H9 (cell line): ENCODE measurements around the gene JAK2. TPM values are rescaled to one million over a fixed set of nuclear protein-coding genes. Genes with fewer than 3 reads are reported as not detected.

Source experiments
- DNase-seq: peaks from one replicate; pipeline ENCODE4 v3.0.0-alpha.2; 2017
- H2AFZ ChIP-seq: one replicate; pipeline ENCODE4 v1.6.1; 2013; ENCODE audit warnings: mild to moderate bottlenecking, low read length, control low read depth, moderate library complexity
- H2AK5ac ChIP-seq: 2 replicates; pipeline ENCODE4 v1.6.1; 2013; ENCODE audit warnings: low read length, control low read depth, mixed read lengths; ENCODE audit not compliant: insufficient read length
- H2BK120ac ChIP-seq: one replicate; pipeline ENCODE4 v1.6.1; 2013; ENCODE audit warnings: low read depth, mild to moderate bottlenecking, low read length, control low read depth, inconsistent platforms; ENCODE audit not compliant: poor library complexity, severe bottlenecking
- H2BK12ac ChIP-seq: 2 replicates; pipeline ENCODE4 v1.6.1; 2013; ENCODE audit warnings: low read length, control low read depth, mixed read lengths, low read depth; ENCODE audit not compliant: insufficient read length
- H2BK15ac ChIP-seq: 2 replicates; pipeline ENCODE4 v1.6.1; 2013; ENCODE audit warnings: low read depth, low read length, control low read depth
- H2BK20ac ChIP-seq: one replicate; pipeline ENCODE4 v1.6.1; 2013; ENCODE audit warnings: low read depth, mild to moderate bottlenecking, low read length, control low read depth, inconsistent platforms; ENCODE audit not compliant: poor library complexity, severe bottlenecking
- H2BK5ac ChIP-seq: 2 replicates; pipeline ENCODE4 v1.6.1; 2013; ENCODE audit warnings: low read length, control low read depth, mixed read lengths; ENCODE audit not compliant: insufficient read length
- H3K14ac ChIP-seq: 2 replicates; pipeline ENCODE4 v1.6.1; 2013; ENCODE audit warnings: low read length, control low read depth; ENCODE audit not compliant: insufficient read depth
- H3K18ac ChIP-seq: 2 replicates; pipeline ENCODE4 v1.6.1; 2013; ENCODE audit warnings: low read depth, mild to moderate bottlenecking, mixed read lengths, low read length, control low read depth; ENCODE audit not compliant: insufficient read length
- H3K23ac ChIP-seq: 2 replicates; pipeline ENCODE4 v1.6.1; 2013; ENCODE audit warnings: low read length, control low read depth, mixed read lengths, low read depth; ENCODE audit not compliant: insufficient read length
- H3K23me2 ChIP-seq: 2 replicates; pipeline ENCODE4 v1.6.1; 2013; ENCODE audit warnings: low read depth, mild to moderate bottlenecking, mixed read lengths, low read length, control low read depth; ENCODE audit not compliant: insufficient read length, poor library complexity, severe bottlenecking
- H3K27ac ChIP-seq: 2 replicates; pipeline ENCODE4 v1.5.1; 2013; ENCODE audit warnings: low read length, control low read depth, mixed read lengths, low read depth; ENCODE audit not compliant: insufficient read length
- H3K27me3 ChIP-seq: 2 replicates; pipeline ENCODE4 v1.6.1; 2013; ENCODE audit warnings: low read length, control low read depth, inconsistent platforms; ENCODE audit not compliant: insufficient read depth
- H3K4ac ChIP-seq: 2 replicates; pipeline ENCODE4 v1.6.1; 2013; ENCODE audit warnings: low read depth, mild to moderate bottlenecking, control low read depth, inconsistent platforms, low read length, moderate library complexity
- H3K4me1 ChIP-seq: 2 replicates; pipeline ENCODE4 v1.6.1; 2013; ENCODE audit warnings: low read length, control low read depth, inconsistent platforms; ENCODE audit not compliant: insufficient read depth
- H3K4me2 ChIP-seq: 2 replicates; pipeline ENCODE4 v1.6.1; 2013; ENCODE audit warnings: low read length, control low read depth, mixed read lengths; ENCODE audit not compliant: insufficient read length, insufficient read depth
- H3K56ac ChIP-seq: 2 replicates; pipeline ENCODE4 v1.6.1; 2013; ENCODE audit warnings: low read depth, mild to moderate bottlenecking, mixed read lengths, low read length, control low read depth; ENCODE audit not compliant: insufficient read length
- H3K79me1 ChIP-seq: 2 replicates; pipeline ENCODE4 v1.6.1; 2013; ENCODE audit warnings: low read depth, mild to moderate bottlenecking, moderate library complexity, low read length, control low read depth, inconsistent platforms; ENCODE audit not compliant: insufficient read depth, poor library complexity, severe bottlenecking
- H3K79me2 ChIP-seq: 2 replicates; pipeline ENCODE4 v1.6.1; 2013; ENCODE audit warnings: low read length, control low read depth, inconsistent platforms; ENCODE audit not compliant: insufficient read depth
- H3K9ac ChIP-seq: 2 replicates; pipeline ENCODE4 v1.6.1; 2013; ENCODE audit warnings: low read length, control low read depth, mixed read lengths; ENCODE audit not compliant: insufficient read length; ENCODE audit errors: extremely low read depth
- H3K9me3 ChIP-seq: one replicate; pipeline ENCODE4 v1.6.1; 2013; ENCODE audit warnings: low read depth, low read length, inconsistent platforms; ENCODE audit not compliant: control insufficient read depth
- H3T11ph ChIP-seq: one replicate; pipeline ENCODE4 v1.6.1; 2013; ENCODE audit warnings: mild to moderate bottlenecking, low read length, control low read depth, inconsistent platforms
- H4K20me1 ChIP-seq: one replicate; pipeline ENCODE4 v1.6.1; 2013; ENCODE audit not compliant: control insufficient read depth, insufficient read length, insufficient read depth
- H4K5ac ChIP-seq: 2 replicates; pipeline ENCODE4 v1.6.1; 2013; ENCODE audit warnings: low read depth, mild to moderate bottlenecking, mixed read lengths, low read length, control low read depth; ENCODE audit not compliant: insufficient read length
- H4K8ac ChIP-seq: replicated peaks from 2 replicates; pipeline ENCODE4 v1.6.1; 2013; ENCODE audit warnings: low read length, control low read depth, mixed read lengths, low read depth; ENCODE audit not compliant: insufficient read length
- H4K91ac ChIP-seq: 2 replicates; pipeline ENCODE4 v1.6.1; 2013; ENCODE audit warnings: low read depth, mild to moderate bottlenecking, moderate library complexity, mixed read lengths, low read length, control low read depth; ENCODE audit not compliant: insufficient read length
- H3K27ac Mint-ChIP-seq, 3 experiments: 2 replicates in 2 of 3; 3 replicates in 1 of 3; pipeline ENCODE4 v1.8.0; 2020 to 2021; ENCODE audit warnings: mixed read lengths in 3 of 3, mild to moderate bottlenecking in 1 of 3, moderate library complexity in 1 of 3
- H3K27me3 Mint-ChIP-seq: 2 replicates; pipeline ENCODE4 v1.8.0; 2021; ENCODE audit warnings: low read depth, mild to moderate bottlenecking, moderate library complexity, mixed read lengths
- H3K36me3 Mint-ChIP-seq, 3 experiments: 2 replicates in 2 of 3; 3 replicates in 1 of 3; pipeline ENCODE4 v1.8.0; 2020 to 2021; ENCODE audit warnings: low read depth in 3 of 3, mixed read lengths in 3 of 3; ENCODE audit not compliant: insufficient read depth in 1 of 3
- H3K4me1 Mint-ChIP-seq, 2 experiments: 2 replicates each; pipeline ENCODE4 v1.8.0; 2020; ENCODE audit warnings: mixed read lengths in 2 of 2
- H3K4me3 Mint-ChIP-seq, 2 experiments: 2 replicates in 1 of 2; 3 replicates in 1 of 2; pipeline ENCODE4 v1.8.0; 2020 to 2021; ENCODE audit warnings: mild to moderate bottlenecking in 2 of 2, mixed read lengths in 2 of 2, moderate library complexity in 1 of 2
- H3K9me3 Mint-ChIP-seq, 2 experiments: 2 replicates in 1 of 2; 3 replicates in 1 of 2; pipeline ENCODE4 v1.8.0; 2020; ENCODE audit warnings: mild to moderate bottlenecking in 2 of 2, mixed read lengths in 2 of 2, moderate library complexity in 1 of 2
- CTCF ChIP-seq: fragments of 200-600 bp; sonication (generic); conservative IDR thresholded peaks from 3 replicates; pipeline ENCODE4 v1.8.0; 2021; ENCODE audit warnings: antibody characterized with exemption, mild to moderate bottlenecking
- WGBS: extraction: QIAGEN DNeasy Blood & Tissue Kit; methylation state at CpG from one replicate; pipeline ENCODE4 v1.1.7; 2013; ENCODE audit warnings: missing lambda C conversion rate, low lambda C conversion rate, mixed read lengths; ENCODE audit not compliant: insufficient read length; ENCODE audit errors: extremely low coverage; 5-methylcytosine and 5-hydroxymethylcytosine counted together
- total RNA-seq: library from RNA; stranded (reverse); gene quantifications from 2 replicates; pipeline ENCODE4 v1.2.1, GENCODE V29; 2021

Gene JAK2
- total RNA-seq, 1 experiment from 2014 or later = 3.4 TPM

DNA sequence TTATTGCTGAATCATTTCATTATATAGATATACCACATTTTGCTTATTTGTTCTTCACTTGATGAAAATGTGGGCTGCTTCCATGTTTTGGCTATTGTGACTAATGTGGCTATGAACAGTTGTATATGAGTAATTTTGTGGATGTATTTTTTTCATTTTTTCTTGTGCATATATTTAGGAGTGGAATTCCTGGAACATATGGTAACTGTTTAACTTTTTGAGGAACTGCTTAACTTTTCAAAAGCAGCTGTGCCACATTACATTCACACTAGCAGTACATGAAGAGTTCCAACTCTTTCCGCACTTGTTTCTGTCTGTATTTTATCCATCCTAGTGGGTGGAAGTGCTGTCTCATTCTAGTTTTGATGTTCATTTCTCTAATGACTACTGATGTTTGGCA, 67.8 kb downstream of the JAK2 start:
- no peak overlapping the region; a peak in 1 of 5 replicates for H3K4me3 Mint-ChIP-seq
- Histone ChIP-seq H2BK5ac (no peak overlapping the region), H3K27ac (no peak overlapping the region), H3K79me2 (no peaks in the 10 kb centered on the region), H4K20me1 (no peaks in the 10 kb centered on the region), H3K23me2 (no peaks in the 10 kb centered on the region), H3K4ac (no peak overlapping the region), H2BK15ac (no peak overlapping the region), H4K5ac (no peak overlapping the region), H2BK20ac (no peak overlapping the region), H3K9me3 (no peaks in the 10 kb centered on the region), H2AK5ac (no peak overlapping the region), H2BK120ac (no peak overlapping the region), H3K79me1 (no peaks in the 10 kb centered on the region), H3K9ac (no peak overlapping the region), H3K4me1 (no peaks in the 10 kb centered on the region), H2AFZ (no peak overlapping the region), H3K18ac (no peak overlapping the region), H3K27me3 (no peaks in the 10 kb centered on the region), H3K23ac (no peak overlapping the region), H4K8ac (no peak overlapping the region), H3T11ph (no peak overlapping the region), H3K4me2 (no peak overlapping the region), H3K56ac (no peak overlapping the region), H4K91ac (no peak overlapping the region), H3K14ac (no peak overlapping the region), H2BK12ac (no peak overlapping the region)
- no peaks in the 10 kb centered on the region for H3K9me3 Mint-ChIP-seq
- no peaks in the 10 kb centered on the region for H3K4me1 Mint-ChIP-seq
- no peak overlapping the region for H3K27ac Mint-ChIP-seq
- WGBS = no CpG with 5 or more reads among the region's 1 CpG
- TF ChIP-seq CTCF = no peak
- DNase-seq = no peak
- H3K27me3 Mint-ChIP-seq = no peaks in the 10 kb centered on the region
- H3K36me3 Mint-ChIP-seq = no peaks in the 10 kb centered on the region
